HL-60 (cell line): ENCODE results near the gene PCGF2.

Experiments
- CTCF ChIP-seq: IDR thresholded peaks from one replicate; pipeline ENCODE4 v1.5.1; 2011; ENCODE audit warnings: low read length, control low read depth, inconsistent platforms; ENCODE audit not compliant: insufficient read depth
- GABPA ChIP-seq: IDR thresholded peaks from 2 replicates; pipeline ENCODE4 v1.6.1; 2012; ENCODE audit warnings: low read depth
- POLR2AphosphoS5 ChIP-seq: IDR thresholded peaks from 2 replicates; pipeline ENCODE4 v1.6.1; 2012; ENCODE audit warnings: low read depth
- SPI1 ChIP-seq: IDR thresholded peaks from 2 replicates; pipeline ENCODE4 v1.6.1; 2012; ENCODE audit warnings: low read depth, mild to moderate bottlenecking, borderline replicate concordance
- TF ChIP-seq, protein P1 (sequence below): IDR thresholded peaks from 2 replicates; pipeline ENCODE4 v1.6.1; 2012; ENCODE audit warnings: low read depth; ENCODE audit not compliant: insufficient replicate concordance

- TF ChIP-seq CTCF = no peak
- TF ChIP-seq, protein P1, sequence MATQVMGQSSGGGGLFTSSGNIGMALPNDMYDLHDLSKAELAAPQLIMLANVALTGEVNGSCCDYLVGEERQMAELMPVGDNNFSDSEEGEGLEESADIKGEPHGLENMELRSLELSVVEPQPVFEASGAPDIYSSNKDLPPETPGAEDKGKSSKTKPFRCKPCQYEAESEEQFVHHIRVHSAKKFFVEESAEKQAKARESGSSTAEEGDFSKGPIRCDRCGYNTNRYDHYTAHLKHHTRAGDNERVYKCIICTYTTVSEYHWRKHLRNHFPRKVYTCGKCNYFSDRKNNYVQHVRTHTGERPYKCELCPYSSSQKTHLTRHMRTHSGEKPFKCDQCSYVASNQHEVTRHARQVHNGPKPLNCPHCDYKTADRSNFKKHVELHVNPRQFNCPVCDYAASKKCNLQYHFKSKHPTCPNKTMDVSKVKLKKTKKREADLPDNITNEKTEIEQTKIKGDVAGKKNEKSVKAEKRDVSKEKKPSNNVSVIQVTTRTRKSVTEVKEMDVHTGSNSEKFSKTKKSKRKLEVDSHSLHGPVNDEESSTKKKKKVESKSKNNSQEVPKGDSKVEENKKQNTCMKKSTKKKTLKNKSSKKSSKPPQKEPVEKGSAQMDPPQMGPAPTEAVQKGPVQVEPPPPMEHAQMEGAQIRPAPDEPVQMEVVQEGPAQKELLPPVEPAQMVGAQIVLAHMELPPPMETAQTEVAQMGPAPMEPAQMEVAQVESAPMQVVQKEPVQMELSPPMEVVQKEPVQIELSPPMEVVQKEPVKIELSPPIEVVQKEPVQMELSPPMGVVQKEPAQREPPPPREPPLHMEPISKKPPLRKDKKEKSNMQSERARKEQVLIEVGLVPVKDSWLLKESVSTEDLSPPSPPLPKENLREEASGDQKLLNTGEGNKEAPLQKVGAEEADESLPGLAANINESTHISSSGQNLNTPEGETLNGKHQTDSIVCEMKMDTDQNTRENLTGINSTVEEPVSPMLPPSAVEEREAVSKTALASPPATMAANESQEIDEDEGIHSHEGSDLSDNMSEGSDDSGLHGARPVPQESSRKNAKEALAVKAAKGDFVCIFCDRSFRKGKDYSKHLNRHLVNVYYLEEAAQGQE = no peak
- no peak for TF ChIP-seq POLR2AphosphoS5
- no peak for TF ChIP-seq GABPA
- TF ChIP-seq SPI1 = no peak
Observed at GRCh38 chr17:38797158-38797490, 49.0 kb upstream of the PCGF2 start.
